Astrocyte (in vitro differentiated cells and primary cell): ENCODE data around the gene F2. TPM values are rescaled to one million over a fixed set of nuclear protein-coding genes. Genes with fewer than 3 reads are reported as not detected.
A peak's percentile ranks its signal among the peaks of the same experiment; 100 is the strongest.

Experiments used
- DNase-seq: peaks from one replicate; pipeline ENCODE4 v3.0.0-alpha.2; 2010; ENCODE audit warnings: low read depth
- FAIRE-seq: peaks from 2 replicates; lab custom pipeline; 2011; peaks lifted over from hg19 to GRCh38; lab: Jason Lieb, UNC
- H2AFZ ChIP-seq: 2 replicates; pipeline ENCODE4 v1.6.0; 2012; ENCODE audit warnings: low read depth, low read length, inconsistent platforms
- H3K27ac ChIP-seq: 2 replicates; pipeline ENCODE4 v1.5.1; 2011; ENCODE audit warnings: low read depth, low read length, inconsistent platforms
- H3K27me3 ChIP-seq: 2 replicates; pipeline ENCODE4 v1.6.0; 2011; ENCODE audit warnings: low read length, inconsistent platforms; ENCODE audit not compliant: insufficient read depth
- H3K36me3 ChIP-seq: 2 replicates; pipeline ENCODE4 v1.5.1; 2011; ENCODE audit warnings: low read length, inconsistent platforms; ENCODE audit not compliant: insufficient read depth
- H3K4me1 ChIP-seq: 2 replicates; pipeline ENCODE4 v1.5.1; 2011; ENCODE audit warnings: low read length, inconsistent platforms; ENCODE audit not compliant: insufficient read depth
- H3K4me2 ChIP-seq: 2 replicates; pipeline ENCODE4 v1.6.0; 2012; ENCODE audit warnings: low read length, inconsistent platforms
- H3K4me3 ChIP-seq: 2 replicates; pipeline ENCODE4 v1.5.1; 2011; ENCODE audit warnings: low read depth, mild to moderate bottlenecking, low read length, inconsistent platforms; ENCODE audit not compliant: insufficient read depth
- H3K79me2 ChIP-seq: 2 replicates; pipeline ENCODE4 v1.6.0; 2012; ENCODE audit warnings: mild to moderate bottlenecking, low read length, inconsistent platforms; ENCODE audit not compliant: insufficient read depth
- H3K9ac ChIP-seq: 2 replicates; pipeline ENCODE4 v1.6.0; 2012; ENCODE audit warnings: mild to moderate bottlenecking, low read length, inconsistent platforms
- H3K9me3 ChIP-seq: 2 replicates; pipeline ENCODE4 v1.5.1; 2012; ENCODE audit warnings: low read depth, mild to moderate bottlenecking, low read length, inconsistent platforms; ENCODE audit not compliant: insufficient read depth
- H4K20me1 ChIP-seq: 2 replicates; pipeline ENCODE4 v1.6.0; 2012; ENCODE audit warnings: low read length, inconsistent platforms; ENCODE audit not compliant: insufficient read depth
- H3K27ac Mint-ChIP-seq: one replicate; pipeline ENCODE4 v1.8.0; 2021; ENCODE audit warnings: mild to moderate bottlenecking, mixed read lengths; ENCODE audit not compliant: unreplicated experiment
- H3K27me3 Mint-ChIP-seq: one replicate; pipeline ENCODE4 v1.8.0; 2021; ENCODE audit warnings: low read depth, mixed read lengths; ENCODE audit not compliant: unreplicated experiment
- H3K36me3 Mint-ChIP-seq: one replicate; pipeline ENCODE4 v1.8.0; 2021; ENCODE audit warnings: low read depth, mixed read lengths; ENCODE audit not compliant: unreplicated experiment
- H3K4me1 Mint-ChIP-seq: one replicate; pipeline ENCODE4 v1.8.0; 2021; ENCODE audit warnings: low read depth, mixed read lengths; ENCODE audit not compliant: unreplicated experiment
- H3K4me3 Mint-ChIP-seq: one replicate; pipeline ENCODE4 v1.8.0; 2021; ENCODE audit warnings: mild to moderate bottlenecking, moderate library complexity, mixed read lengths; ENCODE audit not compliant: unreplicated experiment
- H3K9me3 Mint-ChIP-seq: one replicate; pipeline ENCODE4 v1.8.0; 2021; ENCODE audit warnings: mild to moderate bottlenecking, mixed read lengths; ENCODE audit not compliant: unreplicated experiment
- CTCF ChIP-seq: IDR thresholded peaks from 2 replicates; pipeline ENCODE4 v1.5.1; 2011; ENCODE audit warnings: low read depth, mild to moderate bottlenecking, inconsistent platforms, low read length, moderate library complexity; ENCODE audit not compliant: insufficient read depth
- EZH2 ChIP-seq: IDR thresholded peaks from 2 replicates; pipeline ENCODE4 v1.6.1; 2012; ENCODE audit warnings: mild to moderate bottlenecking, low read length, inconsistent platforms; ENCODE audit not compliant: insufficient read depth
- total RNA-seq: library from RNA; stranded (reverse); gene quantifications from 2 replicates; pipeline ENCODE4 v1.2.1, GENCODE V29; 2021

F2 gene
- total RNA-seq, 1 donor from 2014 or later, result 0.57 TPM

GRCh38 chr11:46694607-46695006 is 24.4 kb upstream of the F2 start:
- H3K27me3 ChIP-seq, result no peaks in the 10 kb centered on the region
- H3K4me3 ChIP-seq, result no peak overlapping the region
- H3K79me2 ChIP-seq, result peaks cover 49% of the 10 kb centered on the region
- Mint-ChIP-seq H3K27ac (peak overlapping the region; percentile 26), H3K36me3 (peaks cover 14% of the 10 kb centered on the region), H3K27me3 (no peaks in the 10 kb centered on the region), H3K4me3 (peak overlapping the region; percentile 14), H3K4me1 (peaks cover 51% of the 10 kb centered on the region), H3K9me3 (no peaks in the 10 kb centered on the region)
- H2AFZ ChIP-seq, result no peak overlapping the region
- FAIRE-seq, result no peak
- H3K4me2 ChIP-seq, result no peak overlapping the region
- H3K36me3 ChIP-seq, result peaks cover 24% of the 10 kb centered on the region
- no peak overlapping the region for H3K27ac ChIP-seq
- no peak for DNase-seq
- peaks cover 26% of the 10 kb centered on the region for H4K20me1 ChIP-seq
- TF ChIP-seq CTCF (no peak), EZH2 (no peak)
- peaks cover 24% of the 10 kb centered on the region for H3K4me1 ChIP-seq
- no peak overlapping the region for H3K9ac ChIP-seq
- H3K9me3 ChIP-seq, result no peaks in the 10 kb centered on the region

DNA sequence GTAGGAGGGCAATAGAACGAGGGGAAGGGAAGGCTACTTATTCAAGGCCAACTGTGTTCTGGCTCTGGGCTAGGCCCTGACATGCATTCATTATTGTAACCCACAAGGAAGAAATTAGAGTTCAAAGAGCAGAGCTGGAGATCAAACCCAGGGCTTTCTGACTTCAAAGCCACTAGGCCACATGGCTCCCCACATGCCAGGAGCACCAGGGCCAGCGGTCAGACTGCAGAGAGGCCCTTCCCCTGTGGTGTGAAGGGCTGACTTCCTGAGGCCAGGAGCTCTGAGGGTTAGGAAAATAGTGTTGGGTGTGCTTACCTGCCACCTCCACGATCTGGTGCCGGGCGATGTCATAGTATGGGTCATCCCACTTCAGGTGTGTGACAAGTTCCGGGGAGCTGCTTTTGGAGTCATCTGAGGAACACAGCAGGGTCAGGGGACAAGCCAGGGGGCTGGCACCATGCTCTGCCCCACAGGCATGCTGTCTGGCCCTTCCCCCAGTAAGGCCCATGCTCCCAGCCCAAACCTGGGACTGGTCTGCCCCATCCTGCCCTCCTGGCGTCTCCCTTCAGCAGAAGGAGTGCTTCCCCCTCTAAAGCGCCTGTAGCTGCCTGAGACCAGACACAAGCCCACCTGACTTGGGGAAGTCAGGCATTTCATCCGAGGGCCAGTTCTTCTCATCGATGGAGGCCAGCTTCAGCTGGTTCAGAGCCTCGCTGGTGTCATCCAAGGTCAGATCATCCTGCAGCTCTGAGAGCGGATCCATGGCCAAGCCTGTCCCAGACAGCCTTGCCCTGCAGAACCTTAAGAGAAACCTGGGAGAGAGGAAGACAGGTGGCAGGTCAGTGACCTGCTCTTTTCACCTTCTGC is 23.4 kb upstream of the F2 start:
- H3K79me2 ChIP-seq, result peaks cover 58% of the 10 kb centered on the region
- H3K27ac Mint-ChIP-seq, result no peak overlapping the region
- FAIRE-seq, result no peak

More for the DNA sequence above, 23.4 kb upstream of the F2 start:
- Mint-ChIP-seq H3K9me3 (no peaks in the 10 kb centered on the region), H3K27me3 (no peaks in the 10 kb centered on the region), H3K4me3 (no peak overlapping the region), H3K36me3 (peaks cover 14% of the 10 kb centered on the region), H3K4me1 (peaks cover 51% of the 10 kb centered on the region)
- H3K4me2 ChIP-seq, result no peak overlapping the region
- DNase-seq, result no peak
- no peaks in the 10 kb centered on the region for H3K9me3 ChIP-seq
- no peak overlapping the region for H3K9ac ChIP-seq
- H3K27ac ChIP-seq, result no peak overlapping the region
- H4K20me1 ChIP-seq, result peaks cover 26% of the 10 kb centered on the region
- H3K4me3 ChIP-seq, result no peak overlapping the region
- no peak overlapping the region for H2AFZ ChIP-seq
- peaks cover 25% of the 10 kb centered on the region for H3K4me1 ChIP-seq
- H3K27me3 ChIP-seq, result no peaks in the 10 kb centered on the region
- peaks cover 24% of the 10 kb centered on the region for H3K36me3 ChIP-seq
- no peak for TF ChIP-seq CTCF
- no peak for TF ChIP-seq EZH2
